Eye (tissue), 1 donor: ENCODE data around the gene ARHGAP6.
"Not testable (repeated sequence)": the region's sequence is repeated elsewhere in the genome, so short reads cannot be mapped to it uniquely, and the experiment has no call there.

Source experiments
- DNase-seq: peaks from one replicate; pipeline ENCODE4 v3.0.0-alpha.2; 2015

ARHGAP6 gene

DNA sequence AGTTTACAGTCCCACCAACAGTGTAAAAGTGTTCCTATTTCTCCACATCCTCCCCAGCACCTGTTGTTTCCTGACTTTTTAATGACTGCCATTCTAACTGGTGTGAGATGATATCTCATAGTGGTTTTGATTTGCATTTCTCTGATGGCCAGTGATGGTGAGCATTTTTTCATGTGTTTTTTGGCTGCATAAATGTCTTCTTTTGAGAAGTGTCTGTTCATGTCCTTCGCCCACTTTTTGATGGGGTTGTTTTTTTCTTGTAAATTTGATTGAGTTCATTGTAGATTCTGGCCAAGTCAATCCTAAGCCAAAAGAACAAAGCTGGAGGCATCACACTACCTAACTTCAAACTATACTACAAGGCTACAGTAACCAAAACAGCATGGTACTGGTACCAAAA lies 146.5 kb downstream of the ARHGAP6 start:
- DNase-seq = not testable (repeated sequence)

DNA sequence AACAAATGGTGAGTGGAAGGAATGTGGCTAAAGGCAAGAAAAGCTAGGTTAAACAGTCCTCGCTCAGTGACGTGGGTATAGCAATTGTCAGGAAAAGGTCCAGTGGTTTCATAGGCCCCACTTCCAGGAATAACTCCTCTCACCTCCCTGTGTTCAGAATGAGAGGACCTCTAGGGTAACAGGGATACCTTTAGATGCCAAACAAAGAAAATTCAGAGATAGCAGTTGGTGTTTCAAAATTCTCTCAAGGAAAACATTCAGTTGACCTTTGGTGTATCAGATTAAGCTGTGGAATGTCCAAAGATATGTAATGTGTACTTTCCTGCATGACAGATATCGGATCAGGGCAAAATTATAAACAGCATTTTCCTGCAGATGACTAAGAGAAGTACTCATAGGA lies 155.9 kb downstream of the ARHGAP6 start:
- DNase-seq = no peak

DNA sequence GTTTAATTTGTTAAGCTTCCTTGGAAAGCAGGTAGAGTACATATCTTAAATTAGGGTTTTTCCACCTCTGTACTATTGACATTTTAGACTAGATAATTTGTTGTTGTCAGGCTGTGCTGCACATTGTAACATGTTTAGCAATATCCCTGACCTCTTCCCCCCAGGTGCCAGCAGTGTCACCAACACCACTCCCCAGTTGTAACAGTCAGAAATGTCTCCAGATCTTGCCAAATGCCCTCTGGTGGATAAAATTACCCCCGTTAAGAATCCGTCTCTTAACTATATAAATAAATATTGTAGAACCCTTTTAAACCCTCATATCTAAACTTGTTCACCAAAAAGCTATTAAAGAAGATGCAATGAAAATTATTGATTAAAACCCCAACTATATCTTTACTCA lies 161.5 kb downstream of the ARHGAP6 start:
- DNase-seq = no peak

DNA sequence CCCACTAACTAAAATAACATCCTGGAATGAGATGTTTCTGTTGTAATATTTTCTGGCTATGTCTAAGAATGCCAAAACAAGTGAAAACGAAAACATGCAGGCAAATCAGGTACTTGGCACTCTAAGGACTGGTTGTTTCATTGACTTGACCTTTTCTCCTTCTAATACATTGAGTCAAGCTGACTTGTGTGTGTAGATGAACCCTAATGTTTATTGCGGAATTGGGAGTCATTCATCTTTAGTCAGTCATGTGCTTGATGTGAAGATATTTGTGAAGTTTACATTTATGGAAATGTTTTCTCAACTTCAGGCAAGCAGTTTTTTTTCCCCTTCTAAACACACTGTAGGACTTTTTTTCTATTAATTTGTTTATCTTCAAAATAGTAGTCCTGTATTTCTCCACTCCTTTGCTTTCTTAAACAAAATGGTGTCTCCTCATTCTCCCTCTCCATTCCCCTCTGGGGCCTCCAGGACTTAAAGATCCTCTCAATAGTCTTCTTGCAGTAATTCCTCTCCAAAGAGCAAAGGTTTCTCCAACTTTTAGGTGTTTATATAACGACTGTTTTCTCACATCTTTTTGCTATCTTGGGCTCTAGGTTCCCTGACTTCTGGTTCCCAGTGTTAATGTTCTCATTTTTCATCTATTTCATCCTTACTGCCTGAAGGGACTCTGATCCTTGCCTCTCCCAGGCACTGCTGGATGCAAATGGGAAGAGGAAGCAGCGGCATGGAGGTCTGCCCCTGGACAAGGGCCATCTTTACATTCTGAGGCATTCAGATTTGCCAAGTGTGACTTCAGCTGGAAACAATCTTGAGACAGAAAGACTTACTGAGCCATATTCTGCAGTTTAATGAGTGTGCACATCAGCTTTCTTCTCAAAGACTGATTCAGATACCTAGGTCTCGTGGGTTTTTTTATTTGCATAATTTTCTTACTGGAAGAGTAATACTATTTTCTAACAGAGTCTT lies 166.4 kb downstream of the ARHGAP6 start:
- DNase-seq = peak; percentile 56

DNA sequence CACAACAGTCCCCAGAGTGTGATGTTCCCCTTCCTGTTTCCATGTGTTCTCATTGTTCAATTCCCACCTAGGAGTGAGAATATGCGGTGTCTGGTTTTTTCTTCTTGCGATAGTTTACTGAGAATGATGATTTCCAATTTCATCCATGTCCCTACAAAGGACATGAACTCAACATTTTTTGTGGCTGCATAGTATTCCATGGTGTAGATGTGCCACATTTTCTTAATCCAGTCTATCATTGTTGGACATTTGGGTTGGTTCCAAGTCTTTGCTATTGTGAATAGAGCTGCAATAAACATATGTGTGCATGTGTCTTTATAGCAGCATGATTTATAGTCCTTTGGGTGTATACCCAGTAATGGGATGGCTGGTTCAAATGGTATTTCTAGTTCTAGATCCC lies 174.3 kb downstream of the ARHGAP6 start:
- DNase-seq = not testable (repeated sequence)

DNA sequence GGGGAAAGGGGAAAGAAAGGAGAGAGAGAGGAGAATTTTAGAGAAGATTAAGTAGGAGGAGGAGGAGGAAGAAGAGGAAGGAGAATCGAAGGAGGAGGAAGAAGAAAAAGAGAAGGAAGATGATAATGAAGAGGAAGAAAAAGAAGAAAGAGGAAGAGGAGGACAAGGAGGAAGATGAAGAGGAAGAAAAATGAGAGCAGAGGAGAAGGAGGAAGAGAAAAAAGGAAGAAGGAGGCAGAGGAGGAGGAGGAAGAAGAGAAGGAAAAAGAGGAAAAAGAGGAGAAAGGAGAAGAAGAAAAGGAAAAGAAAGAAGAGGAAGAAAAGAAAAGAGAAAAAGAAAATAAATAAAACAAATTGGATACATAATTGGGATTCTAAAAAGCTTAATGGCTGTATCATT lies 181.4 kb downstream of the ARHGAP6 start:
- no peak for DNase-seq

DNA sequence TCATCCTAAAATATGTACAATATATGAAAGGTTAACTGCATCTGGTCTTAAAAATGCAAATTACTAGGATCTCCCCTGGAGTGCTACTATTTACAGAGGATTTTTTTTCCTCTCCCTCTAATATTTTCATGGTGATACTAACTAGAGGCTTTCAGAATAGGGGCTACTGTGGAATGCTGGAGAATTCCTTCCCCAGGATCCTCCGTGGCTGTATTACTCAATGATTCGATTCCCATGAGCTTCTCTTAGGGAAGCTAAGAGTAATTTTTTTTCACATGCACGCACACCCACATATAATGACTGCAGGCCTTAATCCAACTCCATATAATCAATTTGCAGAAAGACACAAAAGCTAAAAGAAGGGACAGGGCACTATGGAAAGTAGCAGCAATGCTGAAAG lies 184.7 kb downstream of the ARHGAP6 start:
- no peak for DNase-seq

DNA sequence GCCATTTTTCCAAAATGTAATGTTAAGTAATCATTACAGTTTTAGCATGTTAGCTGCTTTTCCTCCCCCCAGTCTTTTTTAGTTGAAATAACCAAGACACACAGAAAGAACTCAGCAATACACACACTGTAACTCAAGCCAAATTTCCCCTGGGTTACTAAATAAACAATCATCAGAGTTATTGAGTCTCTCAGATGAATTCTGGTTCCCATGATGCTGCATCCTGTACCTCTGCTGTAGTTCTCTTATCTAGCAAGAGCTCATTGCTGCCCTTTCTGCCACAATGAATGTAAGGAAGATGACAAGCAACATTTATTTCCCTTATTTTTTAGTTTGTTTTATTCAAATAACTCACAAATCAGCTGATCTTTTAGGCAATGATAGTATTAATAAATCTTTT lies 185.1 kb downstream of the ARHGAP6 start:
- DNase-seq = no peak

DNA sequence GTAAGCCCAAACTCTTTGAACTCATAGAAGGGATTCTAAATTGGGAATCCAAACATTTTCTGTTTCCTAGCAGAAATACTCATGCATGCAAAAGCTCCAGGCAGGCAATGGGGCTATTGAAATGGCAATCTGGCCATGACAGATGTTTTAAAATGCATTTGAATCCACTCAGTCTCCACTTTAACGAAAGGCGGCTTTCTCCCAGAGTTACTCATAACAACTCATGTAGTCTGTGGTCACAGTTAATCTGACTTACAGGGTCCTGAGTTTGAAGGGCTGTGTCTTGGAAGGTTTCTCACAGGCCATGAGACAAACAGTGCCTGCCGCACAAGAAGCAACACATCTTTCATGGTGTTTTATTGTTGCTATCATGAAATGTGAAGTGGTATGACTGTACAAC lies 186.8 kb downstream of the ARHGAP6 start:
- no peak for DNase-seq

DNA sequence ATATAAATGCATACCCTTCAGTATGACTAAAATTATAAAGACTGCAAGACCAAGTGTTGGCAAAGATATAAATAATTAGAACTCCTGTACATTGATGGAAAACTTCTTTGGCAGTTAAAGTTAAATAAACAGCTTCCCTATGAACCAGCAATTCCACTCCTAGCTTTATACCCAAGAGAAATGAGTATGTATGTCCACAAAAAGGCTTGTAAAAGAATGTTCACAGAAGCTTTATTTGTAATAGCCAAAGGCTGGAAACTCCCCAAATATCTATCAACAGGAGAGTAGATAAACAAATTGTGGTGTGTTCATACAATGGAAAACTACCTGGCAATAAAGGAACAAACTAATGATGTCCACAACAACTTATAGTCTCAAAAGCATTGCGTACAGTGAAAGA lies 187.7 kb downstream of the ARHGAP6 start:
- DNase-seq = no peak

DNA sequence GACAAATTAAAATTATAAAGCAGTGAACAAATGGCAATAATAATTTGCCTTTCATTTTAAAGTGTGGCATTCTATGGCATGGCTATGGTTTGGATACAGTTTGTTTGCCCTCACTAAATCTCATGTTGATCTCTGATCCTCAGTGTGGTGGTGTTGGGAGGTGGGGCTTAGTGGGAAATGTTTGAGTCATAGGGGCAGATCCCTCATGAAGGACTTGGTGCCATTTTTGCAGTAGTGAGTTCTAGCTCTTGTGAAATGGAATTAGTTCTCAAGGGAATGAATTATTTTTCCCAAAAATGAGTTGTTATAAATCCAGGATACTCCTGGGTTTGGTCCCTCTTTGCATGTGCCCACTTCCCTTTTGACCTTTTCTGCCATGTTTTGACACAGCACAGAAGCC lies 191.1 kb downstream of the ARHGAP6 start:
- no peak for DNase-seq

DNA sequence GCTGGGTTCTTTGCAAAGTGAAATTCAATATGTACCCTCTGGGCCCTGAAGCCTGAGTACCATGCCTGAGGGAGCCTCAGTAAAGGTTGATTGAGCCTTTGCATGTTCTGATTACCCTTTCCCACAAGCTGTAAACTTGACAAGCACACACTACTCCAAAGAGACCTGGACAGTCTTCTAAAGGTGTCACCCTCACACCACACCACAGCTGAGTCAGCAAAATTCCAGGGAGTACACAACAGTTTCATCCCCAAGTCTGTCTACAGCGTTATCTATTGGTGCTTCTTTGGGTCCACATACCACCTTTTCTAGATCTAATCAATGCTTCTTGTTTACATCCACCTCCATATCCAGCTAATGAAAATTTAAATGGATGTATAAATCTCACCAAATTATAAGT lies 191.7 kb downstream of the ARHGAP6 start:
- DNase-seq = no peak

DNA sequence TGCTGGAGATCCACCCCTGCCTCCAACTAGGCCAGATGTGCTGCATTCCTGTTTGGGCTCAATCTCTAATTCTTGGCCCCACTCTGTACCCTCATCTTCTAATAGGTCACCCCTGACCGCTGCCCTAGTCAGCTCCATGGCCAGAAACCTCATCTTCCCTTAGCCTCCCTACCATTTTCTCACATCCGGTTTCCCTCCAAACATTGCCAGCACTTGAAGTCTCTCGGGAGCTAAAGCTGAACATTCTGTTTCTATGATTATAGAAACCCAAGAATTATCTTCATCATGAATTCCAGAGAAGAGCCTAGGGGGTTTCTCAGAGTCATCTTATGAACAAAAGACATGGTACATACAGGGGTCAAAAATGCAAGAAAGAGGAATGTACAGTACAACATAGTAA lies 192.8 kb downstream of the ARHGAP6 start:
- no peak for DNase-seq

DNA sequence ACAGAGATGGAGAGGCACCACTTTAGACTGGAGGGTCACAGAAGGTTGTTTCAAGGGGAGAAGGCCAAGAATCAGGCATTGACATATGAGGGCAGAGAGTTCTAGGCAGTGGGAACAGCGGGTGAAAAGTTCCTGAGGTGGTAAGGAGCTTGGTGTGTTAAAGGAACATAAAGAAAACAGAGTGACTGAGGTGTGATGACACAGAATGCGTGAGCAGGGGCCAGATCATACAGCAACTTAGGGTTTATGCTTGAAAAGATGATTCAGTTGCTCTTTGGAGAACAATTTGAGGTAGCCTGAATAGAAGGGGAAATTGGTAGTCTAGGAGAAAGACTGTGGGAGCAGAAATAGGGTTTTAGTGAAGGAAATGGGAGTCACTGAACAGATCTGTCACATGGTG lies 193.3 kb downstream of the ARHGAP6 start:
- no peak for DNase-seq

DNA sequence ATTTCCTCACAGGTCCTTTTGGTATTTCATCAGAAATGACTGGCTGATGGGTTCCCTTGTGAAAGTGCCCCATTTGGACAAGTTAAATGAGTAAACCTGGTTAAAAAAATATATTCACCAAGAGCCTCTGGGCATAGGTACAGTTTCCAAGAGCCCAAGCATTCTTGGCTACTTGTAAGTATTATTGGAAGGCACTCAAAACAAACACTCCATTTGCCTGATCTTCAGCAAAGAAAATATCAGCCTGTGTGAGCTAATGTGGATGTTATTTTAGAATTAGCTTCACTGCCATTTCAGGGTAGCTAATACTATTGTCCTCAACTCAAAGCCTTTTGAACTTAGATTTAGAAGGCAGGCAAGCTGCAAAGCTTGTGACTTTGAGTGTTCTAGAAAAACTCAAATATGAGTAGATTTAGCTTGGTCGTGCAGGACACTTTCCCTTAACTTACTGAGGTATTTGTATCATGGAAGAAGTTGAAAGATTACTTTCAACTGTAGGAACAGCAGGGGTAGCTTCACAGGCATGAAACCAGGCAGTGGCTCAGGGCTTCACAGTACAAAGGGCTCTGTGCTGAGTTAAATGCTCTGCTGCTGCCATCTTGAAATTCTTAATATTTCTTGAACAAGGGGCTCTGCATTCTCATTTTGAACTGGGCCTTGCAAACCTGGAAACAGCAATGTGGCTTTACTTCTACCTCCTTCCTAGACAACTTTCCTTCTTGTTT lies 195.3 kb downstream of the ARHGAP6 start:
- peak; percentile 8 for DNase-seq

DNA sequence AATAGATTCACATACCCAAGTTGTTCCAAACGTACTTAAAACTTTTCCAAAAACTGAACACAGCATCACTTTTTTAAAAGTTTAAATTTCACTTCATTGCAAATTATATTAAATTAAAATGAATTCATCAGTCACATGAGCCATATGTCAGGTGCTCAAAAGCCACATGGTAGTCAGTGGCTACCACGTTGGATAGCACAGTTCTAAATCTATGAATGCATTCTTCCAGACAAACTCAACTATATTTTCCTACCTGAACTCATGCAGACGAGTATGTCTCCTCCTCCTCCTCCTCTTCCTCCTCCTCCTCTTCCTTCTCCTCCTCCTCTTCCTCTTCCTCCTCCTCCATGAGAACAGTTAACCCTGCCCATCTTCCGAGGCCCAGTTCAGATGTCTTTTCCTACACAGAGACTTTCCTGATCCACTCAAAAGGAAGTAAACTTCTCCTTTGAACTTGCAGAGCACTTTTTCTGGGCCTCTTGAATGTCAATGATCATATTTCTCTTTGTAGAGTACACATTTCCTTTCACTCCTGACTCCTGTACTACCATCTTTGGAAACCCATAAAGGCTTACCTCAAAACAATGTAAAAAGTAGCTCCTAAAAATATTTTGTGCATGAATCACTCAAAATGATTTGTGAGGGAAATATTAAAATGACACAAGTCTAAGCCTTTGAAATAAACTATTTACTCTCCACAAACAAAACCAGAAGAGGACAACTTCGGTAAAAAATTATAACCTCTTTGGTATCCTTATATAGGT lies 199.9 kb downstream of the ARHGAP6 start:
- no peak for DNase-seq

DNA sequence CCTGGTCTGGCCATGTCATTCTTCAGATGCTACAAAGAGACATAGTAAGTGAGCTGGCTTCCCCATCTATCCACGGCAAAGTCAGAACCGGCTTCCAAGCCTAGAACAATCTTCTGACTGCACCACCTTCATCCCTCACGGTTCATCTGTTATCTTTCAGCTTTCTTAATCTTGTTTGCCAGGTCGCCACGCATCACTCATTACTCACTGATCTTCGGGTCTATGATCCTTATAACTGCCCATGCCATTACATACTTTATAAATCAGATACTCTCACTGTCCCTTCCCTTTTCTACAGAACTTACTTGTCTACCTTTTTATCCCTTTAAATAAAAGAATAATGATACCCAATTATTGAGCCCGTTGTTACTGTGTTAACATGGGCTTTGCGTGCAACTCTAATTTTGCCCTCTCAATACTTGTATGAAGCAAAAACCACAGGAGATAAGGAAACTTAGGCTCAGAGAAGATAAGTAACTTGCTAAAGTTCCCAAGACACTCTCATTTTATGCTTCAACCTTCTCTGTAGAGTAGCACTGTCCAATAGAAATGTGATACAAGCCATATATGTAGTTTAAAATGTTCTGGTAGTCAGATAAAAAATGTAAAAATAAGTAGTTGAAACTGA lies 200.8 kb downstream of the ARHGAP6 start:
- DNase-seq = no peak

DNA sequence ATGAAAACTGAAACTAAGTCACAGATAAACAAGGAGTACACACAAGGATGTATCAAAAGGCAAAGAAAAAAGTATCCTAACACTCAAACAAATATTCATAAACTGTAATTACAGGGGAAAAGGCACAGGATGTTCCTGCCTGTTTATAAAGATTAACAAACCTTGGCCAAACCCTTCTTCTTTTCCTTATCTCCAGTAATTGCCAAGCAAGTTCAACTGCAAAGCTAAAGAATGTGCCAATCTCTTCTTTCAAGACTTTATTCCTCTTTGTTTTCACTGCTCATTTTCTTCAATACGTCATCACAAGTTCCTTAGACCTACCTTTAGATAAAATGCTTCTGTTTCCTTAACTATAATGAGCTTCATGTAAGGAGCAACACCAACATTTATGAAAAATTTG lies 201.3 kb downstream of the ARHGAP6 start:
- no peak for DNase-seq

DNA sequence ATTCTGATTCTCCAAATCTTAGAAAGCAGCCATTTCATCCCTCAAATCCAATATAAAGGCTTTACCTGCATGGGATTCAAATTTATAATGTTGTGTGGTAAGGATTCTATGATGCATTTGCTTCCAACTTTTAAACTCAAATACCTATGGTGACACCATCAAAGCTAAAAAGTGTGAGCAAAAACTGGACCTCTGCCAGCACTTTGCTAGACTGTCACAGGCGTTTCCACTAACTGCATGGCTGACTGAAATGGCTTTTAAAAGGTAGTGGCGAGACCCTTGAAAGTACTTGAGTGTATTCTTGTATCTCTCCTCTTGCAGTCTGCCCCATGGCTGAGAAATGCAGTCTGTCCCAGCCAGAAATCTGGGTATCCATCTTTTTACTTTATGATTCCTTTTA lies 203.1 kb downstream of the ARHGAP6 start:
- no peak for DNase-seq

DNA sequence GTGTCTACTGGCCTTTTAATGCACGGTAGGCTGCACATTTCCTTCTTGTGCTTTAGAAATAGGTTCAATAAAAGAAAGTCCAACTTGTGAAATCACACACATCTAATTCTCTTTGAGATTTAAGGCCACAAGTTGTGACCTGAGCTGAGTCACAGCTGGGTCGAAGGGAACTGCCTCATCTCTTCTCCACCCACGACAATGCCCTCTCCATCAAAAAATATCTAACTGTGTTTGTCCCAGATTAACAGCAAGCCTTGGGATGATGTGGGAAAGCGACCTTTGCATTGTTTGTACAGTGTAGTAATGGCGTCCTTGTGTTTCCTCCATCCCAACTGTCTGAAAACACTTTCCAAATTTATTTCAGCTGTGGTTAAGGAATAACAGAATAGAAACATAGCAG lies 203.6 kb downstream of the ARHGAP6 start:
- DNase-seq = no peak

DNA sequence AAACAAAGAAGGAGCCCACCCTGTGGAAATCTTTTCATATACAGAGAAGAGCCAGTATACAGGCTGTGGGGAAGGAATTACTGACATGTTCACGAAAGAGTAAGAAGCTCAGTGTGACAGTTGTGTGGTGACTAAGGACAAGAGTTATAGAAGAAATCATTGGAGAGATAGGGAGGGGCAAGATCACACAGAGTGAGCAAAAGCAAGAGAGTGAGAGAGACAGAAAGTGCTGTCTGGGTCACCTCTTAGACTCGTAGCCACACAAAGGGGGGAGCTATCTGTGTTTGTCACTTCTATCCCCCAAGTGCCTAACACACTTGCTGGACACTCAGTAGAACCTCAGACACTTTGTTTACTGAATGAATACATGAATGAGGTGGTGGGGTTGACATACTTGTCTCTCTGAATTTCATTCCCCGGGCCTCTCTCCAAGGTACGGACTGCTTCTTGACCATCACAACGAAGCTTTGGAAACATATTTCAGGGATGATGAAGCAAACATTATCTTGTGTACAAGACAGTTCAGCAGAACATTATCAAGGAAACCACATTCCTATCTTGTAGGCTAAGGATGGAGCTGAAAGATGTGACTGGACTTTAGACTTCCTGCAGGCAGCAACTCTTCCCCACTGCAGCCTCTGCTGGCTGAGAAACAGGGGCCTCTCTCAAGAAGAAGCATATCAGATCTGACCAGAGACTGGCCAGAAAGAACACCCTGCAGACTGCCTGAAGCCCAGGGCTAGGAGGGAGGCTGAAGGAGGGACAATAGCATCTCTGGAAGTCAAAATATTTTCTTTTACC lies 204.3 kb downstream of the ARHGAP6 start:
- DNase-seq = no peak

DNA sequence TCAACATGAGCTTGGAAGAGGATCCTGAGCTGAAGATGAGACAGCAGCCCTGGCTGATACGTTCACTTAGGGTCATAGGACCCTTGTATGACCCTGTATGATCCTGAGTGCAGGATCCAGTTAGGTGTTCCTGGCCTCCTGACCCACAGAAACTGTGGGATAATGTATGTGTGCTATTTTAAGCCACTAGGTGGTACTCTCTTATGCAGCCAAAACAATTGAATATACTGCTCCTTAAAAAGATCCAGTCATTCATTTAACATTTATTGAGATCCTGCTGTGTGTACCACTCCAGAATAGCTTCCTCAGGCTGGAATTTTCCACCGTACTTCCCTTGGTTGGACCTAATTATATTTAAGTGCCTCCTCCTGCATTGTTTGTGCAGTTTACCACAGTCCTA lies 205.4 kb downstream of the ARHGAP6 start:
- DNase-seq = no peak
